ENCODE measurements around the gene TRHDE.
A peak's percentile ranks its signal among the peaks of the same experiment; 100 is the strongest.

Gene TRHDE

GRCh38 chr12:72282721-72283120 is 10.6 kb downstream of the TRHDE start:
- DNase-seq: no peak
- H3K4me1 Mint-ChIP-seq: no peaks in the 10 kb centered on the region
- no peaks in the 10 kb centered on the region for H3K9me3 Mint-ChIP-seq
- no peaks in the 10 kb centered on the region for H3K36me3 Mint-ChIP-seq (ENCODE audit: low read depth)
- peaks cover 9% of the 10 kb centered on the region for H3K27me3 Mint-ChIP-seq (ENCODE audit: low read depth, poor library complexity)
- H3K27ac Mint-ChIP-seq: no peak overlapping the region
- no peak overlapping the region for H3K4me3 Mint-ChIP-seq
- peak; percentile 49 for TF ChIP-seq CTCF (IDR thresholded peaks at IDR 0.05)

- TF ChIP-seq CTCF (IDR thresholded peaks at IDR 0.05): no peak
- Mint-ChIP-seq H3K4me3 (no peak overlapping the region), H3K27me3 (ENCODE audit: low read depth, poor library complexity) (no peaks in the 10 kb centered on the region), H3K4me1 (no peaks in the 10 kb centered on the region), H3K36me3 (ENCODE audit: low read depth) (no peaks in the 10 kb centered on the region), H3K9me3 (no peaks in the 10 kb centered on the region), H3K27ac (no peak overlapping the region)
- no peak for DNase-seq
Measured at GRCh38 chr12:72285861-72286260, 13.7 kb downstream of the TRHDE start.

- no peak for TF ChIP-seq CTCF (IDR thresholded peaks at IDR 0.05)
- Mint-ChIP-seq H3K36me3 (ENCODE audit: low read depth) (no peaks in the 10 kb centered on the region), H3K27me3 (ENCODE audit: low read depth, poor library complexity) (no peaks in the 10 kb centered on the region), H3K4me1 (no peaks in the 10 kb centered on the region), H3K4me3 (no peak overlapping the region), H3K9me3 (no peaks in the 10 kb centered on the region), H3K27ac (no peak overlapping the region)
- DNase-seq: no peak
Measured at GRCh38 chr12:72286526-72286925, 14.4 kb downstream of the TRHDE start.

- no peak overlapping the region for H3K4me3 Mint-ChIP-seq
- H3K4me1 Mint-ChIP-seq: no peaks in the 10 kb centered on the region
- TF ChIP-seq CTCF (IDR thresholded peaks at IDR 0.05): no peak
- peaks cover 4% of the 10 kb centered on the region for H3K27me3 Mint-ChIP-seq (ENCODE audit: low read depth, poor library complexity)
- H3K27ac Mint-ChIP-seq: no peak overlapping the region
- no peaks in the 10 kb centered on the region for H3K9me3 Mint-ChIP-seq
- no peak for DNase-seq
- no peaks in the 10 kb centered on the region for H3K36me3 Mint-ChIP-seq (ENCODE audit: low read depth)
Measured at GRCh38 chr12:72288436-72288835, 16.3 kb downstream of the TRHDE start.

- DNase-seq: no peak
- no peak for TF ChIP-seq CTCF (IDR thresholded peaks at IDR 0.05)
- no peaks in the 10 kb centered on the region for H3K4me1 Mint-ChIP-seq
- no peaks in the 10 kb centered on the region for H3K9me3 Mint-ChIP-seq
- peaks cover 4% of the 10 kb centered on the region for H3K27me3 Mint-ChIP-seq (ENCODE audit: low read depth, poor library complexity)
- no peaks in the 10 kb centered on the region for H3K36me3 Mint-ChIP-seq (ENCODE audit: low read depth)
- no peak overlapping the region for H3K4me3 Mint-ChIP-seq
- H3K27ac Mint-ChIP-seq: no peak overlapping the region
Measured at GRCh38 chr12:72288911-72289310, 16.7 kb downstream of the TRHDE start.

GRCh38 chr12:72289633-72290032 is 17.5 kb downstream of the TRHDE start:
- Mint-ChIP-seq H3K27ac (no peak overlapping the region), H3K9me3 (no peaks in the 10 kb centered on the region), H3K27me3 (ENCODE audit: low read depth, poor library complexity) (peaks cover 4% of the 10 kb centered on the region), H3K4me1 (no peaks in the 10 kb centered on the region), H3K36me3 (ENCODE audit: low read depth) (no peaks in the 10 kb centered on the region), H3K4me3 (no peak overlapping the region)
- DNase-seq: no peak
- no peak for TF ChIP-seq CTCF (IDR thresholded peaks at IDR 0.05)

Data from nephron progenitor cell (in vitro differentiated cells).